Stimulated activated effector memory CD8-positive, alpha-beta T cell treated with anti-CD3 and anti-CD28 coated beads, Interleukin-12 subunit alpha, Interleukin-12 subunit beta, amount 100 ng/mL, for 72 hours (primary cell): ENCODE data around the gene RAB27B.
"Not testable (repeated sequence)": the region's sequence is repeated elsewhere in the genome, so short reads cannot be mapped to it uniquely, and the experiment has no call there.

ENCODE experiments used
- ATAC-seq: fragments of 150-1000 bp; cut with Tn5 transposase; 2 replicates; pipeline ENCODE4 v1.10.0; 2021
- DNase-seq, 2 donors: peaks; one replicate each; pipeline ENCODE4 v3.0.0; 2021 to 2022; ENCODE audit warnings: low spot score in 2 of 2
- H3K27ac Mint-ChIP-seq: one replicate; pipeline ENCODE4 v1.8.0; 2022; ENCODE audit warnings: mild to moderate bottlenecking, mixed read lengths
- H3K36me3 Mint-ChIP-seq: one replicate; pipeline ENCODE4 v1.8.0; 2022; ENCODE audit warnings: mild to moderate bottlenecking, mixed read lengths
- H3K4me1 Mint-ChIP-seq: one replicate; pipeline ENCODE4 v1.8.0; 2022; ENCODE audit warnings: mixed read lengths
- H3K4me3 Mint-ChIP-seq: one replicate; pipeline ENCODE4 v1.8.0; 2022; ENCODE audit warnings: mild to moderate bottlenecking, mixed read lengths
- H3K9me3 Mint-ChIP-seq: one replicate; pipeline ENCODE4 v1.8.0; 2022; ENCODE audit warnings: mixed read lengths

The RAB27B gene

DNA sequence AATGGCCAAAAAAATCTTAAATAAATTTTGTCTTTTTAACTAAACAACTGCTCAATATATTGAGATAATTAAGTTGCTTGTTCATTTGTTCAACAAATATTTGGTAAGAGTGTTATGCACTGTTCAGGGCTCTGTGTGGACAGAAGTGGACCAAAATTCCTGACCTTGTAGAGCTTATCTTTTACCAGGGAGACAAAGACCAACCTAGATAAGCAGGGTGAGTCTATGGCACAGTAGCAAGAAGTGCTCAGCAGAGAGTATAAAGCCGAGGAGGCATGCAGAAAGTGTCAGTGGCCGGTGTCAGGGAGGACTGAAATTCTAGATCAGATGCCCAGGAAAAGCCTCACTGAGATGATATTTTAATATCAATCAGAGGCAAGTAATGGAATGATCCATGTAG, 2.6 kb downstream of the RAB27B start:
- no peak for DNase-seq
- Mint-ChIP-seq H3K4me1 (peaks cover 15% of the 10 kb centered on the region), H3K4me3 (no peak overlapping the region), H3K9me3 (peaks cover 7% of the 10 kb centered on the region), H3K27ac (no peak overlapping the region), H3K36me3 (no peaks in the 10 kb centered on the region)
- no peak for ATAC-seq

GRCh38 chr18:54835944-54836343, 7.7 kb downstream of the RAB27B start:
- Mint-ChIP-seq H3K4me1 (no peaks in the 10 kb centered on the region), H3K4me3 (no peak overlapping the region), H3K27ac (no peak overlapping the region), H3K9me3 (peaks cover 7% of the 10 kb centered on the region), H3K36me3 (no peaks in the 10 kb centered on the region)
- DNase-seq = no peak
- ATAC-seq = no peak

- DNase-seq = no peak
- Mint-ChIP-seq H3K4me1 (no peaks in the 10 kb centered on the region), H3K27ac (no peak overlapping the region), H3K4me3 (no peak overlapping the region), H3K36me3 (no peaks in the 10 kb centered on the region), H3K9me3 (no peaks in the 10 kb centered on the region)
- ATAC-seq = no peak
These were observed 15.0 kb downstream of the RAB27B start for GRCh38 chr18:54843314-54843713.

DNA sequence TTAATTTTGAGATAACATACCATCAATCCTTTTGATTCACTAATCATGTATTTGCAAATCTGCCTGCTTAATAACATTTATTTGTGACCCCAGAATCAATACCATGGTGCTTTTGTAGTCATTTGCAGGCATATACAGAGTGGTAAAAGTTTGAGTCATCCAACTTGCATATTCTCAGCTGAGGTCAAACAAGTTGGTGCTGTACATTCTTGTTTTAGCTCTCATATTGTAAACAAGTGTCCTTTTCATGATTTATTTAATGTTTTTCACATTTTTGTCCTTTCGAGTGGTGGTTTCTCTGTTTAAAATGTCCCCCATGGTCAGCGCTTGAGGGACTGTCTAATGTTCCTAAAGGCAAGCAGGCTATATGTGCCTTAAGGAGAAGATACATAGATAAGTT, 17.5 kb downstream of the RAB27B start:
- Mint-ChIP-seq H3K27ac (no peak overlapping the region), H3K4me3 (no peak overlapping the region), H3K4me1 (no peaks in the 10 kb centered on the region), H3K9me3 (no peaks in the 10 kb centered on the region), H3K36me3 (no peaks in the 10 kb centered on the region)
- peak; percentile 43 for ATAC-seq
- DNase-seq = no peak

GRCh38 chr18:54848121-54848520, 19.8 kb downstream of the RAB27B start:
- Mint-ChIP-seq H3K9me3 (no peaks in the 10 kb centered on the region), H3K4me1 (peaks cover 8% of the 10 kb centered on the region), H3K27ac (no peak overlapping the region), H3K36me3 (no peaks in the 10 kb centered on the region), H3K4me3 (no peak overlapping the region)
- ATAC-seq (no peak), DNase-seq (no peak)

DNA sequence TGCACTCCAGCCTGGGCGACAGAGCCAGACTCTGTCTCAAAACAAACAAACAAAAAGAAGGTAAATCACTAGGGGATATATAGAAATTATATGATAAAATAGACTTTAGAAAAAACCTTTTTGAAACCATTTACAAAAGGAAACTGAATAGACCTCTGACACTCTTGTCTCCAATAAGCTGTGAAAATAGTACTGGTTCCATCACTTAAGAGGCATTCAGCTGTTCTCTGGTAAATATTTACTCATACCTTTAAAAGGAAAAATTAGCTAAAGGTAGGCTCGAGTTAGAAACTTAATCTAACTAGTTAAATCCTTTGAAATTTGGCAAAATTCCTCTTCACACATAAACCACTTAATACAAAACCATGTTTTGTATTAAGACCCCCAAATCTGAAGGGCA, 21.4 kb downstream of the RAB27B start:
- Mint-ChIP-seq H3K36me3 (no peaks in the 10 kb centered on the region), H3K27ac (no peak overlapping the region), H3K4me1 (peaks cover 8% of the 10 kb centered on the region), H3K9me3 (no peaks in the 10 kb centered on the region), H3K4me3 (no peak overlapping the region)
- no peak for ATAC-seq
- no peak for DNase-seq

DNA sequence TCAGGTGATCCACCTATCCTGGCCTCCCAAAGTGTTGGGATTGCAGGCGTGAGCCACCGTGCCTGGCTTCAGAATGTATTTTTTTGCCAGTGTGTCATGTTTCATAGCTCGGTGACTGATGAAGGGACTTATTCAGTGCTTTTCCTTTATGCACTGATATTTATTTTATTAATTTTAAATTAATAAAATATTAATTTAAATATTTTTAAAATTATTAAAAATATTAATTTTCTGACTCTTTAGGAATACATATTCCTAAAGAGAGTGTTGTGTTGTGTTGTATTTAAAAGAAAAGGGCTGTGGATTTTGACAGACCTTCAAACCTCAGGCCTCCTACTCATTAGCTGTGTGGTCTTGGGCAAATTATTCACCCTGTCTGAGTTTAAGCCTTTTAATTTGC, 22.3 kb downstream of the RAB27B start:
- Mint-ChIP-seq H3K4me1 (peaks cover 8% of the 10 kb centered on the region), H3K4me3 (no peak overlapping the region), H3K36me3 (no peaks in the 10 kb centered on the region), H3K9me3 (no peaks in the 10 kb centered on the region), H3K27ac (no peak overlapping the region)
- DNase-seq (no peak), ATAC-seq (no peak)

DNA sequence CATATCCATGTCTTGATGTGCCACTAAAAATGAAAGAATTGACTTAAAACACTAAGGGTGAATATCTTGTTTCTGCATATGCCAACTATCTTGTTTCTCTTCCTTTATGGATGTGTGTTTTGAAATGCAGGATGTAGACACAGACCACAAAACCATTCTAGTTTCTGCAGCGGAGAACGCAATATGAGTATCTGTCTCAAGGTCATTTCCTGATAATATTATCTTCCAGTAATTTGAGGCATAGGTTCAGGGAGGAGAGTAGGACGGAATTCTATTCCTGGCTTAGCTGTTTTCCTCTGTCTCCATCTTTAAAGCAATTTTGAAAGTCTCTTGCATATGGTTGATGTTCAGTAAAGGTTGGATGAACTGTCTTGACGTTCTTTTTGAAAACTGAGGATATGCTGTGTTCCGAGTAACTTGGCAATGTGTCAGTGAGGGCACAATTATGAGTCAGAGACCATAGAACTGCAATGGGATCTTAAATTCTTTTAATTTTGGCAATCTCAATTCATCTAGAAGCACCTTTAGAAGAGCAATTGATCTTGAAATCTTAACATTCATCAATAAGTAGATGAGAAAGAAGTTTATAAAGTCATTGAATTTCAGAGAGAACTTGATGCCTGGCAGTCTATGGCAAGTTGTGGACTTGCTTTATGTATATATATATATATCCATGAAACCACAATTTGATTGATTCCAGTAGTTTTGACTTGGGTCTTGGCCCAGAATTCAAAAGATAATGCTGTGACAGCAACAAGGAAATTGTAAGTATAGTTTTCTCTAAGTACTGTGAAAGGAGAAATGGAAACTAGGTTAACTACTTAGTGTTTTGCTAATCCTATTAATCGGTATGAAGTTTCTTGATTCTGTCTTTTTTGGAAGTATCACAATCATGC, 24.8 kb downstream of the RAB27B start:
- no peaks in the 10 kb centered on the region for H3K9me3 Mint-ChIP-seq
- no peak overlapping the region for H3K27ac Mint-ChIP-seq
- DNase-seq = no peak
- H3K4me1 Mint-ChIP-seq = peaks cover 8% of the 10 kb centered on the region
- ATAC-seq = peak; percentile 69
- no peaks in the 10 kb centered on the region for H3K36me3 Mint-ChIP-seq
- peak overlapping the region; percentile 35 for H3K4me3 Mint-ChIP-seq

- not testable (repeated sequence) for H3K36me3 Mint-ChIP-seq, H3K9me3 Mint-ChIP-seq, ATAC-seq
These were observed 26.8 kb downstream of the RAB27B start for GRCh38 chr18:54855050-54855449.

GRCh38 chr18:54856105-54856646, 27.9 kb downstream of the RAB27B start:
- H3K4me1 Mint-ChIP-seq = peaks cover 8% of the 10 kb centered on the region
- H3K4me3 Mint-ChIP-seq = no peak overlapping the region
- H3K27ac Mint-ChIP-seq = no peak overlapping the region
- H3K36me3 Mint-ChIP-seq = no peaks in the 10 kb centered on the region
- no peak for DNase-seq
- no peaks in the 10 kb centered on the region for H3K9me3 Mint-ChIP-seq
- ATAC-seq = no peak

More at GRCh38 chr18:54855050-54855449, 26.8 kb downstream of the RAB27B start:
- H3K4me3 Mint-ChIP-seq, DNase-seq, H3K27ac Mint-ChIP-seq, H3K4me1 Mint-ChIP-seq: not testable (repeated sequence)

GRCh38 chr18:54857499-54857898, 29.2 kb downstream of the RAB27B start:
- Mint-ChIP-seq H3K4me3 (no peak overlapping the region), H3K9me3 (no peaks in the 10 kb centered on the region), H3K4me1 (peaks cover 7% of the 10 kb centered on the region), H3K36me3 (no peaks in the 10 kb centered on the region), H3K27ac (no peak overlapping the region)
- ATAC-seq (no peak), DNase-seq (no peak)

DNA sequence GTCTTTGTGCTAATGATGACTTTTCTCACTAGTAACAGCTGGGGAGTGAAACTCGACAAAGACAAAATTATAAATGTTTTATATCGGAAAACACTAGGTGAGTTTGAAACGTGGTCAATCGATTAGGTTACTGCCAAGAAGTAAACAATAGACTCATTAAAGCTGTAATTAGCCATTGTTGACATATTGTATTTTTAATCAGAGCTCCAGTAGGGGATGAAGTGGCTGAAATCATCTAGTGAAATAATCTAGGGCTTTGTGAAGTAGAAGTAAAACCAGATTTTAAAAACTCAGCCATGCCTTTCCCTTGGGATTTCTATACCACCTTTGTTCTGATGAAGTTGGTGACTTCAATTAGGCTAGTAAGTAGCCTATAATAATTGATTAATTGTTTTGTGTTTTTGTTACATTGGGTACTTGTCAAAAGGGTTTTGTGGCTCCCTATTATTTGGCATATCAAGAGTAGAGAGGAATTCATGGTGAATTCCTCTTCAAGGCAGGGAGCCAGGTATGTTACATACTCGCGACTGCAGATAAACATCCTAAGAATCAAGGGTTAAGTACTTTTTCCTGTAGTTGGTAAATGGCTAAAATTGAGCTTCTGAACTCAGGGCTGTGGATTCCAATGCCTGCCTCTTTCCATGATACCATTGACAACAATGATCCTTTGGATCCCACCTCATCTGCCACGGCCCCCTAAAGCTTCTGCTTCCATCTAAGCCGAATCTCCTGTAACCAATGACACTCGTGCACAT, 31.6 kb downstream of the RAB27B start:
- Mint-ChIP-seq H3K36me3 (no peaks in the 10 kb centered on the region), H3K9me3 (no peaks in the 10 kb centered on the region), H3K4me3 (no peak overlapping the region), H3K27ac (no peak overlapping the region), H3K4me1 (no peaks in the 10 kb centered on the region)
- ATAC-seq (no peak), DNase-seq (no peak)

- Mint-ChIP-seq H3K36me3 (no peaks in the 10 kb centered on the region), H3K4me3 (no peak overlapping the region), H3K9me3 (no peaks in the 10 kb centered on the region), H3K4me1 (no peaks in the 10 kb centered on the region), H3K27ac (no peak overlapping the region)
- DNase-seq = no peak
- ATAC-seq = no peak
These were observed 32.7 kb downstream of the RAB27B start for GRCh38 chr18:54860941-54861340.

- Mint-ChIP-seq H3K9me3 (no peaks in the 10 kb centered on the region), H3K27ac (no peak overlapping the region), H3K36me3 (no peaks in the 10 kb centered on the region), H3K4me3 (no peak overlapping the region), H3K4me1 (no peaks in the 10 kb centered on the region)
- no peak for DNase-seq
- no peak for ATAC-seq
These were observed 38.9 kb downstream of the RAB27B start for GRCh38 chr18:54867131-54867530.

- no peak for DNase-seq
- Mint-ChIP-seq H3K9me3 (no peaks in the 10 kb centered on the region), H3K4me1 (peaks cover 5% of the 10 kb centered on the region), H3K36me3 (no peaks in the 10 kb centered on the region), H3K4me3 (no peak overlapping the region), H3K27ac (no peak overlapping the region)
- no peak for ATAC-seq
These were observed 43.0 kb downstream of the RAB27B start for GRCh38 chr18:54871231-54871630.

GRCh38 chr18:54872681-54873080, 44.4 kb downstream of the RAB27B start:
- Mint-ChIP-seq H3K9me3 (no peaks in the 10 kb centered on the region), H3K36me3 (no peaks in the 10 kb centered on the region), H3K27ac (no peak overlapping the region), H3K4me3 (no peak overlapping the region), H3K4me1 (peaks cover 5% of the 10 kb centered on the region)
- no peak for DNase-seq
- no peak for ATAC-seq
